NCI-H774 (cell line): ENCODE measurements around the gene TFPI.
"Not testable (repeated sequence)": the region's sequence is repeated elsewhere in the genome, so short reads cannot be mapped to it uniquely, and the experiment has no call there.

Experiments
- DNase-seq: peaks from one replicate; lab custom pipeline; 2025; lab: John Stamatoyannopoulos, UW

TFPI gene

GRCh38 chr2:187528042-187528441 lies 26.2 kb downstream of the TFPI start:
- no peak for DNase-seq

DNA sequence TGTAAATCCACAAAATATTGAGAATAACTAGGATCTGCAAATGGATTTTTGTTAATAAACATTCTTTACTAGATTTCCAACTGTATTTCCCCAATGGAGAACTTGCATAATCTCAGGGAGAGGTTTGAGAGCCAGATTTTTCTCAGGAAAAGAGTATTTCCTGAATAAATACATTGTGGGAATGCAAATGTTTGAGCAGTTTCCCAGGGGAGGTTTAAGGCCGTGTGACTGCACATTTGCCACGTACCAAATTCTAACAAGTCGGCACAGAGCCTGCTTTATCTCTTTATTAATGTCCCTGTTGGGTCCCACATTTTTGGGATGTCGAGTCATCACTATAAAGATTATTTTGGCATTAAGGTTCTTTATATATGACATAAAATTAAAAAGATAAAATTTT lies 27.0 kb downstream of the TFPI start:
- DNase-seq, result no peak

GRCh38 chr2:187526792-187527191 lies 27.4 kb downstream of the TFPI start:
- no peak for DNase-seq

GRCh38 chr2:187525163-187525900 lies 28.9 kb downstream of the TFPI start:
- DNase-seq, result no peak

DNA sequence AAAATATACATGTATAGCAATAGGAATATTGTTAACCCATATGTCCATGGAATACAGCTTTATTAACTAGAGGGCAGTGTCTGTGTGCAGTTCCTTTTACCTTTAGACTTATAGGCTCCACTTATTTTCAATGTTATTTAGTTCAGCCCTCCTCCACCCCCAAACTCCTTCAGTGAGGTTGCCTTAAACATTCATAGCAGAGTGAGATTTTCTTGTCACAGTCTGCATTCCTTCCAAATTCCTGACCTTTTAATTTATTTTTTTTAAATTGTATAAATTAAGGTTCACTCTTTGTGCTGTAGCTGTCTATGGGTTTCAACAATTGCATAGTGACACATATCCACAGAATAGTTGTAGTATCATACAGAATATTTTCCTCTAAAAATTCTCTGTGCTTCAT lies 30.9 kb downstream of the TFPI start:
- no peak for DNase-seq

DNA sequence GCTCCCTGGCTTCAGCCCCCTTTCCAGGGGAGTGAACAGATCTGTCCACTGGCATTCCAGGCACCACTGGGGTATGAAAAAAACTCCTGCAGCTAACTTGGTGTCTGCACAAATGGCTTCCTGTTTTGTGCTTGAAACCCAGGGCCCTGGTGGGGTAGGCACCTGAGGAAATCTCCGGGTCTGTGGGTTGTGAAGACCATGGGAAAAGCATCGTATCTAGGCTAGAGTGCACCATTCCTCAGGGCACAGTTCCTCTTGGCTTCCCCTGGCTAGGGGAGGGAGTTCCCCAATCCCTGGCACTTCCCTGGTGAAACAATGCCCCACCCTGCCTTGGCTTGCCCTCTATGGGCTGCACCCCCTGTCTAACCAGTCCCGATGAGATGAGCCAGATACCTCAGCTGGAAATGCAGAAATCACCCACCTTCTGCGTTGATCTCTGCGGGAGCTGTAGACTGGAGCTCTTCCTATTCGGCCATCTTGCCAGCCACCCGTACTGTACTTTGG lies 34.1 kb downstream of the TFPI start:
- no peak for DNase-seq

GRCh38 chr2:187519419-187520120 lies 34.7 kb downstream of the TFPI start:
- DNase-seq, result no peak

GRCh38 chr2:187517750-187518361 lies 36.4 kb downstream of the TFPI start:
- DNase-seq, result not testable (repeated sequence)

- DNase-seq, result not testable (repeated sequence)
Observed at GRCh38 chr2:187516630-187517510, 37.4 kb downstream of the TFPI start.

GRCh38 chr2:187514930-187515329 lies 39.3 kb downstream of the TFPI start:
- no peak for DNase-seq

- DNase-seq, result not testable (repeated sequence)
Observed at GRCh38 chr2:187514235-187514829, 39.9 kb downstream of the TFPI start.

- not testable (repeated sequence) for DNase-seq
Observed at GRCh38 chr2:187513460-187514234, 40.6 kb downstream of the TFPI start.

GRCh38 chr2:187511356-187512315 lies 42.6 kb downstream of the TFPI start:
- DNase-seq, result no peak

- not testable (repeated sequence) for DNase-seq
Observed at GRCh38 chr2:187510419-187511355, 43.5 kb downstream of the TFPI start.

- no peak for DNase-seq
Observed at GRCh38 chr2:187509667-187510417, 44.4 kb downstream of the TFPI start.

GRCh38 chr2:187506416-187506815 lies 47.8 kb downstream of the TFPI start:
- DNase-seq, result no peak

DNA sequence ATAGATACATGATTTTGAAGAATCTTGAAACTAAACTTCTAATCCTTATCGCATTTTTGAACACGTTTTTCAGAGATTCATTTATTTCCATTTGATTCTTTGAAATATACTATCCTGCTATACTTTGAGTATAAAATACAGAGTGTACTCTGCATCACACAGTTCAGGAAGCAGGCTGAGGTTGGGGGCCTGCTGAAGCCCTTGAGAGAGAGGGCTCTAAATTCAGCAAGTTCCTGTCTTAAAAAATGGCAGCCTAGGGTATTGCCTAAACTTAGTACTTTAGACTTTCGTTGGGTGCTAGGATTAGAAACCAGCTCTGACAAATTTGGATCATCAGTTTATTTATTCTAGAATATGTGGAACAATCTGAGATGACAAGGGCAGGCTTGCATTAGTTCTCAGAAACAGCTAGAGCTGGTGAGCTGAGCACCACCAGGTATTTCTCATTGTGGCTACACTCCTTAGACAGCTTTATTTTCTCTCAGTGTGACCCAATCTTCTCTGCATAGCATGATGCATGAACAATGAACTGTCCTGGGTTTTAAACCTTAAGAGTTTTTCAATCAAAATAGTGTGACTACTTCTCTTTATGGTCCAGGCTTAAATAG lies 49.1 kb downstream of the TFPI start:
- no peak for DNase-seq
